Pancreas (tissue), 10 donors: ENCODE data around the gene MKX. TPM values are rescaled to one million over a fixed set of nuclear protein-coding genes. Genes with fewer than 3 reads are reported as not detected.
"Not testable (repeated sequence)": the region's sequence is repeated elsewhere in the genome, so short reads cannot be mapped to it uniquely, and the experiment has no call there.

Experiments used
- ATAC-seq, 4 donors: fragments of 200-7000 bp; cut with Tn5 transposase; one replicate each; pipeline versions ENCODE4 v1.8.0 to v1.9.1; 2020; ENCODE audit warnings: mild to moderate bottlenecking in 4 of 4, moderate library complexity in 4 of 4
- DNase-seq, 6 donors: peaks; one replicate each; pipeline ENCODE4 v3.0.0-alpha.2; 2020
- FAIRE-seq: peaks from 2 replicates; lab custom pipeline; 2012; peaks lifted over from hg19 to GRCh38; lab: Jason Lieb, UNC
- H3K27ac ChIP-seq, 4 donors: fragments of 200-600 bp; sonication (generic); 1 replicate in 3 of 4; 2 replicates in 1 of 4; pipeline versions ENCODE4 v1.5.0 to v1.8.0; 2020
- H3K27me3 ChIP-seq, 4 donors: fragments of 200-600 bp; one replicate each; pipeline ENCODE4 v1.8.0; 2021
- H3K36me3 ChIP-seq, 3 donors: fragments of 200-600 bp; sonication (generic) in 1 of 3; one replicate each; pipeline versions ENCODE4 v1.5.0 to v1.8.0; 2020 to 2021
- H3K4me1 ChIP-seq, 3 donors: fragments of 200-600 bp; one replicate each; pipeline ENCODE4 v1.8.0; 2021
- H3K4me3 ChIP-seq, 4 donors: fragments of 200-600 bp; sonication (generic) in 2 of 4; one replicate each; pipeline versions ENCODE4 v1.5.0 to v1.8.0; 2020 to 2021
- H3K9me3 ChIP-seq, 4 donors: fragments of 200-600 bp; one replicate each; pipeline ENCODE4 v1.8.0; 2021
- CTCF ChIP-seq, 4 donors: fragments of 200-600 bp; sonication (generic) in 3 of 4; IDR thresholded peaks; one replicate each; pipeline versions ENCODE4 v1.5.0 to v1.8.0; 2021; ENCODE audit warnings: antibody characterized with exemption in 4 of 4
- whole genome bisulfite sequencing, 2 donors: extraction: QIAGEN DNeasy Blood & Tissue Kit; methylation state at CpG; one replicate each; pipeline ENCODE4 v1.1.7; 2013; 5-methylcytosine and 5-hydroxymethylcytosine counted together
- intact Hi-C, 3 donors: fragments of 100-400 bp; cut with DNase I; formaldehyde crosslinking; loops; one replicate each; pipeline versions ENCODE4 v1.11.1 to v1.14.2; 2022
- polyA plus RNA-seq, 2 donors: library from polyadenylated mRNA; stranded (reverse); fragments of 200-250 nt; gene quantifications; one replicate each; pipeline ENCODE4 v1.2.3, GENCODE V29; 2013
- total RNA-seq, 6 donors: library from RNA; stranded (reverse); fragmentation: NEBNext Ultra II Directional in 4 of 6; extraction: Animal tissue kit (Norgen Biotek cat#: 25700) in 4 of 6; gene quantifications; one replicate each; pipeline versions ENCODE4 v1.2.1 to v1.2.4, GENCODE V29; 2021 to 2023
- donor health status: healthy with polysubstance abuse.
- donor health status: DM: no; HTN: no; CAD: no; lungs with moderate emphysema.
- donor health status: DM: no; HTN: no; CAD: no.
- donor health status: control.
- donor health status: control.
- donor health status: Bipolar disorder and iron deficiency.
- donor health status: DM: yes; HTN: yes; CAD: no.
- donor health status: DM: no; HTN: no; CAD: no.
- donor health status: DM: no; HTN: no; CAD: no.
- donor health status: DM: yes; HTN: yes; CAD: no.

Gene MKX
- total and polyA plus RNA-seq, 8 donors = 0.05 to 3.9 (median 0.17) TPM

GRCh38 chr10:27685681-27686080 lies 59.9 kb downstream of the MKX start:
- FAIRE-seq = no peak
- H3K27me3 ChIP-seq = no peaks in the 10 kb centered on the region
- no peaks in the 10 kb centered on the region for H3K4me1 ChIP-seq
- DNase-seq = no peak
- H3K4me3 ChIP-seq = no peak overlapping the region
- intact Hi-C loops = no loop called here
- no peak for TF ChIP-seq CTCF (IDR thresholded peaks at IDR 0.05)
- no peak overlapping the region for H3K27ac ChIP-seq
- no peaks in the 10 kb centered on the region for H3K9me3 ChIP-seq
- ATAC-seq = no peak
- 75 to 81% methylated on average over 8 of the region's 8 CpGs for WGBS, 2 donors
- no peaks in the 10 kb centered on the region for H3K36me3 ChIP-seq

GRCh38 chr10:27683226-27683625 lies 62.4 kb downstream of the MKX start:
- Histone ChIP-seq H3K36me3 (no peaks in the 10 kb centered on the region), H3K27ac (no peak overlapping the region), H3K9me3 (no peaks in the 10 kb centered on the region), H3K4me1 (no peaks in the 10 kb centered on the region), H3K4me3 (no peak overlapping the region), H3K27me3 (no peaks in the 10 kb centered on the region)
- intact Hi-C loops = no loop called here
- WGBS, 2 donors = 75 to 83% methylated on average over 6 of the region's 6 CpGs
- DNase-seq (no peak), ATAC-seq (no peak), FAIRE-seq (no peak)
- no peak for TF ChIP-seq CTCF (IDR thresholded peaks at IDR 0.05)

- H3K4me1 ChIP-seq, intact Hi-C loops, H3K27me3 ChIP-seq, DNase-seq, H3K4me3 ChIP-seq, FAIRE-seq, H3K9me3 ChIP-seq, H3K27ac ChIP-seq, H3K36me3 ChIP-seq, ATAC-seq: not testable (repeated sequence)
- 83 to 85% methylated on average over 3 of the region's 3 CpGs for WGBS, 2 donors
Measured at GRCh38 chr10:27681795-27682194, 63.8 kb downstream of the MKX start.

GRCh38 chr10:27680691-27681605 lies 64.7 kb downstream of the MKX start:
- Histone ChIP-seq H3K27me3 (no peaks in the 10 kb centered on the region), H3K36me3 (no peaks in the 10 kb centered on the region), H3K4me1 (no peaks in the 10 kb centered on the region), H3K4me3 (no peak overlapping the region), H3K9me3 (no peaks in the 10 kb centered on the region), H3K27ac (no peak overlapping the region)
- DNase-seq = no peak
- intact Hi-C loops = no loop called here
- no peak for FAIRE-seq
- no peak for TF ChIP-seq CTCF (IDR thresholded peaks at IDR 0.05)
- ATAC-seq = no peak
- 78 to 82% methylated on average over 14 of the region's 14 CpGs for WGBS, 2 donors

- Histone ChIP-seq H3K4me1 (no peaks in the 10 kb centered on the region), H3K4me3 (no peak overlapping the region), H3K9me3 (no peaks in the 10 kb centered on the region), H3K27me3 (no peaks in the 10 kb centered on the region), H3K27ac (no peak overlapping the region), H3K36me3 (no peaks in the 10 kb centered on the region)
- intact Hi-C loops = no loop called here
- ATAC-seq (no peak), DNase-seq (no peak), FAIRE-seq (no peak)
- 49 to 55% methylated on average over 3 of the region's 3 CpGs for whole genome bisulfite sequencing, 2 donors
- TF ChIP-seq CTCF (IDR thresholded peaks at IDR 0.05) = no peak
Measured at GRCh38 chr10:27680006-27680557, 65.5 kb downstream of the MKX start.
